ENCODE data around the gene UBXN11. TPM values are rescaled to one million over a fixed set of nuclear protein-coding genes. Genes with fewer than 3 reads are reported as not detected.
A peak's percentile ranks its signal among the peaks of the same experiment; 100 is the strongest.

UBXN11 gene
- total RNA-seq, 4 donors from 2014 or later: 4.9 to 17.9 (median 12.0) TPM

- Histone ChIP-seq H3K27ac (no peak overlapping the region), H3K4me3 (no peak overlapping the region), H3K27me3 (no peaks in the 10 kb centered on the region), H3K4me1 (peaks cover 4 to 11% (median 6%) of the 10 kb centered on the region in 4 donors), H3K36me3 (no peaks in the 10 kb centered on the region), H3K9me3 (no peaks in the 10 kb centered on the region)
- no peak for DNase-seq
- TF ChIP-seq POLR2AphosphoS5 (IDR thresholded peaks at IDR 0.05): no peak
- no peak for TF ChIP-seq EP300 (IDR thresholded peaks at IDR 0.05; ENCODE audit: low read depth)
- no peak for TF ChIP-seq POLR2A (IDR thresholded peaks at IDR 0.05)
- TF ChIP-seq, protein P1, sequence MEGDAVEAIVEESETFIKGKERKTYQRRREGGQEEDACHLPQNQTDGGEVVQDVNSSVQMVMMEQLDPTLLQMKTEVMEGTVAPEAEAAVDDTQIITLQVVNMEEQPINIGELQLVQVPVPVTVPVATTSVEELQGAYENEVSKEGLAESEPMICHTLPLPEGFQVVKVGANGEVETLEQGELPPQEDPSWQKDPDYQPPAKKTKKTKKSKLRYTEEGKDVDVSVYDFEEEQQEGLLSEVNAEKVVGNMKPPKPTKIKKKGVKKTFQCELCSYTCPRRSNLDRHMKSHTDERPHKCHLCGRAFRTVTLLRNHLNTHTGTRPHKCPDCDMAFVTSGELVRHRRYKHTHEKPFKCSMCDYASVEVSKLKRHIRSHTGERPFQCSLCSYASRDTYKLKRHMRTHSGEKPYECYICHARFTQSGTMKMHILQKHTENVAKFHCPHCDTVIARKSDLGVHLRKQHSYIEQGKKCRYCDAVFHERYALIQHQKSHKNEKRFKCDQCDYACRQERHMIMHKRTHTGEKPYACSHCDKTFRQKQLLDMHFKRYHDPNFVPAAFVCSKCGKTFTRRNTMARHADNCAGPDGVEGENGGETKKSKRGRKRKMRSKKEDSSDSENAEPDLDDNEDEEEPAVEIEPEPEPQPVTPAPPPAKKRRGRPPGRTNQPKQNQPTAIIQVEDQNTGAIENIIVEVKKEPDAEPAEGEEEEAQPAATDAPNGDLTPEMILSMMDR (IDR thresholded peaks at IDR 0.05): no peak
- in situ Hi-C loops (cut with MboI; ENCODE audit: low pct_ligation_motif_present in 1 of 4, low pct_unique_long_range_greater_than_20kb in 1 of 4, low sequenced_read_pairs in 3 of 4): loop anchor here in 3 of 4 donors (5.0 to 10.0 kb wide), 2 partner anchors 45 to 47 kb away; no protein-coding TSS in a partner anchor
- 69% methylated on average over 10 of the region's 10 CpGs; no CpG with 5 or more reads in 1 of the 2 donors for WGBS, 2 donors (ENCODE audit: low coverage in 1 of 2)
- intact Hi-C loops (cut with DNase I; ENCODE audit: low total_unique reads): no loop called here
Measured at GRCh38 chr1:26322042-26322331, 15.6 kb upstream of the UBXN11 start.

GRCh38 chr1:26321315-26322041 is 15.0 kb upstream of the UBXN11 start:
- DNase-seq: peak; percentile 96
- intact Hi-C loops (cut with DNase I; ENCODE audit: low total_unique reads): loop anchor here (2.0 kb wide), 1 partner anchor 43 kb away; no protein-coding TSS in a partner anchor
- Histone ChIP-seq H3K36me3 (no peaks in the 10 kb centered on the region), H3K4me1 (peaks cover 4 to 11% (median 6%) of the 10 kb centered on the region in 4 donors), H3K27ac (peak overlapping the region in 2 of 4 donors; percentile 5 to 13), H3K4me3 (no peak overlapping the region), H3K27me3 (no peaks in the 10 kb centered on the region), H3K9me3 (no peaks in the 10 kb centered on the region)
- 14 to 50% methylated on average over 2 to 16 of the region's 16 CpGs for WGBS, 2 donors (ENCODE audit: low coverage in 1 of 2)
- TF ChIP-seq, protein P1 (IDR thresholded peaks at IDR 0.05): peak; percentile 84 to 96 (median 91)
- no peak for TF ChIP-seq POLR2A (IDR thresholded peaks at IDR 0.05)
- in situ Hi-C loops (cut with MboI; ENCODE audit: low pct_ligation_motif_present in 1 of 4, low pct_unique_long_range_greater_than_20kb in 1 of 4, low sequenced_read_pairs in 3 of 4): loop anchor here in 3 of 4 donors (5.0 to 10.0 kb wide), 2 partner anchors 44 to 47 kb away; no protein-coding TSS in a partner anchor

DNA sequence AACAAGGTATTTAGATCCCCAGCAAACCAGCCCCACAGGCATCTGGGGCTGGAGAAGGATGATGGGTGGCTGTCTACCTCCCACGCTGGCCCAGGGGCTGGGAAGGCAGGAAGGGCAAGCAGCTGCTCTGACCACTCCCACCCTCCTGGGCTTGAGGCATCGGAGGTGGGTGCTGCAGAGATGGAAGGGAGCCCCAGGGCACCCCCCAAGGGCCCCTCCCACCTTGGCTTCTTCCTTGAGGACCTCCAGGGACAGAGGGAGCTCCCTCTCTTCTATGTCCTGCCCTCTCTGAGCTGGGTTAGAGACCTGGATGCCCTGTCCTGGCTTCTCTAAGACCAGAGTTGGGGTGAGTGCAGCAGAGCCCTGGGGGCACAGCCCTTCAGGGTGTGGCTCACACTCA is 14.5 kb upstream of the UBXN11 start:
- Histone ChIP-seq H3K27ac (peak overlapping the region in 2 of 4 donors; percentile 5 to 13), H3K36me3 (no peaks in the 10 kb centered on the region), H3K4me1 (peaks cover 4 to 11% (median 6%) of the 10 kb centered on the region in 4 donors), H3K9me3 (no peaks in the 10 kb centered on the region), H3K4me3 (no peak overlapping the region), H3K27me3 (no peaks in the 10 kb centered on the region)
- WGBS, 2 donors (ENCODE audit: low coverage in 1 of 2): 56% methylated on average over 2 of the region's 2 CpGs; no CpG with 5 or more reads in 1 of the 2 donors
- intact Hi-C loops (cut with DNase I; ENCODE audit: low total_unique reads): loop anchor here (2.0 kb wide), 1 partner anchor 42 kb away; no protein-coding TSS in a partner anchor
- no peak for DNase-seq
- in situ Hi-C loops (cut with MboI; ENCODE audit: low pct_ligation_motif_present in 1 of 4, low pct_unique_long_range_greater_than_20kb in 1 of 4, low sequenced_read_pairs in 3 of 4): loop anchor here in 3 of 4 donors (5.0 to 10.0 kb wide), 2 partner anchors 44 to 46 kb away; no protein-coding TSS in a partner anchor
- TF ChIP-seq POLR2A (IDR thresholded peaks at IDR 0.05): no peak
- TF ChIP-seq EP300 (IDR thresholded peaks at IDR 0.05; ENCODE audit: low read depth): no peak
- TF ChIP-seq, protein P1 (IDR thresholded peaks at IDR 0.05): no peak

GRCh38 chr1:26318338-26319064 is 12.1 kb upstream of the UBXN11 start:
- H3K4me3 ChIP-seq: peak overlapping the region in 2 of 4 donors; percentile 11 to 44
- intact Hi-C loops (cut with DNase I; ENCODE audit: low total_unique reads) (no loop called here), in situ Hi-C loops (cut with MboI; ENCODE audit: low pct_ligation_motif_present in 1 of 4, low pct_unique_long_range_greater_than_20kb in 1 of 4, low sequenced_read_pairs in 3 of 4) (no loop called here)
- H3K27me3 ChIP-seq: no peaks in the 10 kb centered on the region
- peak overlapping the region; percentile 62 to 72 (median 64) for H3K27ac ChIP-seq
- peaks cover 4 to 22% (median 6%) of the 10 kb centered on the region in 4 donors for H3K4me1 ChIP-seq
- TF ChIP-seq, protein P1 (IDR thresholded peaks at IDR 0.05): no peak
- TF ChIP-seq EP300 (IDR thresholded peaks at IDR 0.05; ENCODE audit: low read depth) (no peak), POLR2A (IDR thresholded peaks at IDR 0.05) (no peak), POLR2AphosphoS5 (IDR thresholded peaks at IDR 0.05) (no peak)
- 73% methylated on average over 9 of the region's 9 CpGs; no CpG with 5 or more reads in 1 of the 2 donors for WGBS, 2 donors (ENCODE audit: low coverage in 1 of 2)
- peak; percentile 46 for DNase-seq
- no peaks in the 10 kb centered on the region for H3K36me3 ChIP-seq
- no peaks in the 10 kb centered on the region for H3K9me3 ChIP-seq
